HG03025 (cell line): ENCODE measurements around the gene TMEM184B.

Experiments used
- ATAC-seq: cut with Tn5 transposase; IDR thresholded peaks from one replicate; pipeline ENCODE4 v1.9.1; 2021; ENCODE audit warnings: mild to moderate bottlenecking, moderate library complexity; ENCODE audit not compliant: unreplicated experiment, low FRiP score

Gene TMEM184B

DNA sequence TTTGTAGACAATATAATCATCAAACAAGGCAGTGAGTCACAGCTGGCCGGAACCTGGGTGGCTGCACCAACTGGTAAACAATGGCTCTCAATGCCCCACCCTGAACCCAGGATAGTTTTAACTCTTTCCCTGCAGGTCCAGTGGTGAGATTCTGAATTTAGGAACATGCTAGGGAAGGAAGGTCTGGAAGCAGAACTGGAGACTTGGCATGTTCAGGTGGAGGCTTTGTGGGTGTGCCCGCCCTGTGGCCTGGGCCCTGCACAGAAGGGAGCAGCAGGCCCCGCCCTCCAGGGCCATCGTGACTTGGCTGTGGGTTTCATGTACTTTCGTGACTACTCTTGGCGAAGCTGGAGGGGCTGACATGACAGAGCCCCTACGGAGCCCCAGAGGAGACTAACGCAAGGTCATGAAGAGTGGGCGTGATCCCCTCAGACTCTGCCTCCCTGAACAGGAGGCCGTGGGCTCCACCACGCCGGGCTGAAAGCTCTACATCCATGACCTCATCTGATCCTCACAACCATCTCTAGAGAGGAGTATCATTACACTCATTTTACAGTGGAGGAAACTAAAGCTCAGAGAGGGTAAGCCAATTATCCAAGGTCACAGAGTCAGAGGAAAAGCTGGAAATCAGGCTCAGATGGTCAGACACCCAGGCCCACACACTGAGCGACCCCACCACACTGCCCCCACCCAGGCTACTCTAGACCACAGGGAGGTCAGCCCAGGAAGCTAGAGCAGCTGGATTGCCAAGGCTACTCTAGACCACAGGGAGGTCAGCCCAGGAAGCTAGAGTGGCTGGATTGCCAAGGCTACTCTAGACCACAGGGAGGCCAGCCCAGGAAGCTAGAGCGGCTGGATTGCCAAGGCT, 43.7 kb downstream of the TMEM184B start:
- no peak for ATAC-seq

DNA sequence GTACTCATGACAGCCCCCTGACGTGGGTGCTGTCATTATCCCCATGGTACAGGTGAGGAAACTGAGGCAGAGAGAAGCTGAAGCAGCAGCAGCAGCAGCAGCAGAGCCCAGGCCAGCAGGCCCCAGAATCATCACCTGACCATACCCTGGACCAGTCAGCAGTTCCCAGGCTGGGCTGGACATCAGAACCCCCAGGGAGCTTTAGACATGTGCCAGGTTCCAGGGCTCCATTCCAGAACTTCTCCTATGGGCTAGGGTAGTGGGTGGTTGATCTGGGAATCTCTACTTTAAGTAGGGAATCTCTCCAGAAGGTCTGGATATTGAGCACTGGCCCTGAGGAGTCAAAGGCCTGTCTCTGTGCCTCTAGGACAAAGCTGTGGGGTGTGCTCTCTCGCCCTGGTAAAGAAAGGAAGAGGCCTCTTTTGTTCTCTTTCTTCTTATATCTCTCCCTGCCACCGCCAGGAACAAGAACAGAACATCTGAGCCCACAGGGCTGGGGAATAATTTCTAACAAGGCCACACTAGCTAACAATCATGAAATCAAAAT, 44.4 kb downstream of the TMEM184B start:
- ATAC-seq = no peak

DNA sequence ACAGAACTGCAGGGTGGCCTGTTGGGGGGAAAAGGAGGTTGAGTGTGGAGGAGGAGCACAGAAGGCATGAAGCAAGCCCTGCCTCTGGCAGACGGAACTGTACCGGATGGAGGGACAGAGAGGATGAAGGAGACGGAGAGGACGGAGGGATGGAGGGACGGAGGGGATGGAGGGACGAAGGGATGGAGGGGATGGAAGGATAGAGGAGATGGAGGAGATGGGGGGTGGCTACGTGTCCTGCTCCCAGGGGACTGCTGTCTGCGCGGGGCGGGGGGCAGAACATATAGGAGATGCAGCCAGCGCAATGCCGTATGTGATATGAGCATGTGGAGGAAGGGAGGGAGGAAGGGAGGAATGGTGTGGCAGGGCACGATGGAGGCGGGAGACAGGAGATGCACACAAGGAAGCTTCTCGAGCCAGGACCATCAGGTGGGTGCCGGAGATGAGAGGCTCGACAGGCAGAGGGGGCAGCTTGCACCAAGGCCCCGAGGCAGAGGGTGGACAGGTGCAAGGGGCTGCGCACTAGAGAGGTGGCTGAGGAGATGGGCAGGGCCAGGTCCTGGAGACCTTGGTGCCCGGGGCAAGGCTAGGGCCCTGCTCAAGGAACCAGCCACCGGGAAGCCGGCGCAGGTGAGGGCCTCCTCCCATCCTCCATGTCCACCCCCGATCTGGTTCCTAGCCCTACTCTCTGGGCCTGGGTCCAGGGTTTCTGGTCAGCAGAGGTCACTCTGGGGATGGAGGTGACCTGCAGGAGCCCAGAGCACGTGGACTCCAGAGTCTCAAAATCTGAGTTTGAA, 45.8 kb downstream of the TMEM184B start:
- ATAC-seq = no peak

DNA sequence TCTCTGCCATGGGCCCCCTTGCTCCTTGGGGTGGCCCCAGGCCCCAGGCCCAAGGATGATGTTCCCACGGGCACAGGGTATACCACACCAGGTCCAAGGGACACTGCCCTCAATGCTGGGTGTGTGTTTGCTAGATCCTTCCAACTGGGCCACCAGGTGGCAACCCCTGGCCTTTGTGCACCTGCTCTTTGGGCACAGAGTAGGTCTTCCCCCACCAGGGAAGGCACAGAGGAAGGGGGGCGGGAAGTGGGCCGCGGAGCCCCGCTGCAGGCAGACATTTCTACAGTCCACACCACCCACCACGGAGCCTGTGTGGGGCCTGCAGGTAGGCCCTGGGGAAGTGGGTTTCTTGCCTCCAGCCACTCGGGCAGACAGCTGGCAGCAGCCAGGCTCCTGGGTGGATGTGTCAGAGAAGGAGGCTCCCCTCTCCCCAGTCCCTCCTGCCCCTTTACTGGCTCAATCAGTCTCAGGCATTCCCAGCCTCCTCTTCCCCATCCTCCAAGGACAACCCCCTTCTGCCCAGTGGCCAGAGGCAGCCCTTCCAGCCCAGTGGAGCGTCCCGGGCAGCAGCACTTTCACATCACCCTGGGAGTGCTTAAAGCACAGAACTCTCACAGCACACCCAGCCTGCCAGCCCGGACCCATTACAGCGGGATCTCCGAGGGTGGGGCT, 49.4 kb downstream of the TMEM184B start:
- no peak for ATAC-seq

DNA sequence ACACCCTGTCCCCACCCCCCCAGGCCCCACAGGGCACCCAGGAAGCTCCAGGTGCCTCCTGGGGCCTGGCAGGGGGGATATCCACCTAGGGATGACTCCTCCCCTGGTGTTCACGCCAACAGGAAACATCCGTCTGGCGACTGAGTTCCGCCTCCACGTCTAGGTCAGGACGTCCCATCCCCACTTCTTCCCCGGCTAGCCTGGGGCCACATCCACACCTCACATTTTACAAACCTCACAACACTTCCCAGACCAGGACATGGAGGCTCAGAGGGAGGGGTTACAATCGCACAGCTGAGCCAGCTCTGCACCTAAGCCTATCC, 50.1 kb downstream of the TMEM184B start:
- no peak for ATAC-seq

DNA sequence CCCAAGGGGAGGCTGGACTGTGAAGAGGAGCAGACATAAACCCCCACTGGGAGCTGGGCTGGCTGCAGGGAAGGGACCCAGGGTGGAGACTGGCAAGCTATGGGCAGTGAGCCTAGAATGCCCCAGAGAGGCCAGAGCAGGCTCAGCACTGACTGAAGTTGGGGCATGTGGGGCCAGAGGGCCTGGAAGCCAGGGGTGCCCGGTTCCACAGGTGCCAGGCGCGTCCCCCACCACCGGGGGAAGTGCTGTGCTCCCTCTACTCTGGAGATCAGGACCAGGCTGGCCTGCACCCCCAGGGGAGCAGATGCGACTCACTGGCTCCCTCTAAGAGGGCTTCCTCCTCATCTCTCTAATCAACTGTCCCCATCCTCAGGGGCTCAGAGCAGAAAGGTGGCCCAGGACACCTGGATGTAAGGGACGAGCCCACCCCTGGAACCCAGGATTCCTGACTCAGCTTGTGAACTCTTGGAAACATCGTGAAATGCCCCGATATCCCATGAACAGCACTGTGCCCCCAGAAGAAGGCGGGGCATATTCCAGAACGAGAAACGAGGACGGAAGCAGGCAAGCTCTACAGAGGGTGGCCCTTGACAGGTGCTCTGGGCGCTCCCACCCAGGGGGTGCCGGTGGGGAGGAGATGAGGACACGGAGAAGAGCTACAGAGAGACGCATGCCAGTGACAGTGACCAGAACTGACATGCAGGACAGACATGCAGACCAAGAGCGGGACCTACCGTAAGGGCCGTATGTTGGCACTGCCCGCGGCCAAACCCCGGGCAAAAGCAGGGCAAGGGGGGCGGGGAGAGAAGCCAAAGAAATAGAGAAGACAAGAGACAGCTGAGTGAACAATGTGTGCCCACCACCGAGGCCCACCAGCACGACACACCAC, 50.7 kb downstream of the TMEM184B start:
- ATAC-seq = no peak

DNA sequence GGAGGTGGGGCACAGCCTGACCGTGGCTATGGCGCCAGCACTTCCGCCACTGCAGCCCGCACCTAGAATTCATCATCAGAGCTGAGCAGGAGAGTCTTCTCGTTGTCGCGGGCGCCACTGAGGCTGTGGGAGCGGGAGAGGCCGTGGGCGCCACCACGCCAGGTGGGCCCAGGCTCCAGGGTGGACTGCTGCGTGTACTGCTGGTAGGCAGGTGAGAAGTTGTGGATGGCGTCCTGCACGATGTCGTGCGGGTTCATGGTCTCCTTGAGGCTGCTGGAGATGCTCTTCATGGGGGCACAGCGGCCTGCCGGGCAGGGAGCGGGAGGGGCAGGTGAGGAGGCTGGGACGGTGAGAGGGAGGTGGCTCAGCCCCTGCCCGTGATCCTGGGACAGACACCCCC, 51.4 kb downstream of the TMEM184B start:
- ATAC-seq = no peak

DNA sequence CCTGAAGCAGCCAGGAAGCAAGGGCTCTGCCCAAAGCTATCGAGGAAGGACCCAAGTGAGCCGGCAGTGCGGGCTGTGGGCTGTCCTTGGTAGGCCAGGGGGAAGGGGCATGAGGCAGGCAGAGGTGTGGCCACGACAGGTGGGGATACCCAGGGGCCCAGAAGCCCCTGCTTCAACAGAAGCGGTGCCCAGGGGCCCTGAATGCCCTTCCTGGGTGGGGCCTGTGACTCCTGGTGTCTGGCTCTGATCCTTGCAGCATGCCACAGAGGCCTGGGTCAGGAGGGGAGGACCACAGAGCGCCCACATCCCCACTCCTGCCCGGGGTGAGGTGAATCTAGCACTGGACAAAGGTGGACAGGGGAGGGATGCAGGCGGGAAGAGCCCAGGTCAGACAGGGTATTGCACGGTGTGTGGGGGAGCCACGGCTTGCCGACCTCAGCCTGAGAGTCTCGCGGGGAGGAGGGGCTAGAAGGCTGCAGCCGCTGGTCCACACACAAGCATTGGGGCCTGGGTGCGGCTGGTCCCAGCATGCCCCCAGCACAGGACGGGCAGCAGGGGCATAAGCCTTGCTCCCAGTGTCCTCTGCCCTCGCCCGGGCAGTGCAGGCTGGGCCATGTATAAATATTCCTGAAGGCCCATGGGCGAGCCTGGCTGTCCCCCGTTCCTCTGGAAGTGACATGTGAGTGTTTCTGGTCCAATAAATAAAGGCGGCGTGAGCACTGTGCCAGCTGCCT, 52.0 kb downstream of the TMEM184B start:
- no peak for ATAC-seq

DNA sequence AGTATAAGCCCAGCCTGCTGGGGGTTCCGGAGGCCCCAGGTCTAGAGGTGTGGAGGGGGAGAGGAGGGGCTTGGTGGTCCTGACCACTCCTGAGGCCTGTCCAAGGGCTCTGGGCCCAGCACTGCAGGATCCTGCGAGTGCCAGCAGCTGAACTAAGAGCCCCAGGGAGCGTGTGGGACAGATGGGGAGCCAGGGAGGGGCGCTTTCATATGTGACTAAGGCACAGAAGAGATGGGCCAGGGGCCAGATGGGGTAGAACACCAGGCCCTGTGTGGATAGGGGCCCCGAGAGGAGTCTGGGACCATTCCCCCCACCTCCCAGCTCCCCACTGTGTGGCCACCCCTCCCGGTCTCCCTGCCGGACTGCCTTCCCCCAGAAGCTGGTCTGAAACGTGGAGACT, 52.6 kb downstream of the TMEM184B start:
- ATAC-seq = no peak

DNA sequence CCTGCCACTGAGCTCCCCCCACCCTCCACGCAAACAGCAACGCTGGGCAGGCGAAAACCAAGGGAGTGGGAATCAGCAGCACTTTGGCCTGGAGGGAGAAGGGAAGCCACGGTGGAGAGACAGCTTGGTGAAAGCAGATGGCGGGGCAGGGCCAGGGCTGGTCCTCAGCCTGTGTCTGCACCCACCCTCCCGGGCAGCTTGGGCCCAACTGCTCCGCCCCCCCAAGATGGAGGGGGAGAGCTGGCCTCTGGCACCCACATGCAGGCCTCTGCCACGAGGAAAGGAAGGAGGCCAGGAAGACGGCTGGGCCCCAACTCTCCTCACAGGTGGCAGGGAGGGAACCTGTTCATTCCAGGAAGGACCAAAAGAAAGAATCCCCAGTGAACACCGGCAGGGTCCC, 53.2 kb downstream of the TMEM184B start:
- no peak for ATAC-seq

DNA sequence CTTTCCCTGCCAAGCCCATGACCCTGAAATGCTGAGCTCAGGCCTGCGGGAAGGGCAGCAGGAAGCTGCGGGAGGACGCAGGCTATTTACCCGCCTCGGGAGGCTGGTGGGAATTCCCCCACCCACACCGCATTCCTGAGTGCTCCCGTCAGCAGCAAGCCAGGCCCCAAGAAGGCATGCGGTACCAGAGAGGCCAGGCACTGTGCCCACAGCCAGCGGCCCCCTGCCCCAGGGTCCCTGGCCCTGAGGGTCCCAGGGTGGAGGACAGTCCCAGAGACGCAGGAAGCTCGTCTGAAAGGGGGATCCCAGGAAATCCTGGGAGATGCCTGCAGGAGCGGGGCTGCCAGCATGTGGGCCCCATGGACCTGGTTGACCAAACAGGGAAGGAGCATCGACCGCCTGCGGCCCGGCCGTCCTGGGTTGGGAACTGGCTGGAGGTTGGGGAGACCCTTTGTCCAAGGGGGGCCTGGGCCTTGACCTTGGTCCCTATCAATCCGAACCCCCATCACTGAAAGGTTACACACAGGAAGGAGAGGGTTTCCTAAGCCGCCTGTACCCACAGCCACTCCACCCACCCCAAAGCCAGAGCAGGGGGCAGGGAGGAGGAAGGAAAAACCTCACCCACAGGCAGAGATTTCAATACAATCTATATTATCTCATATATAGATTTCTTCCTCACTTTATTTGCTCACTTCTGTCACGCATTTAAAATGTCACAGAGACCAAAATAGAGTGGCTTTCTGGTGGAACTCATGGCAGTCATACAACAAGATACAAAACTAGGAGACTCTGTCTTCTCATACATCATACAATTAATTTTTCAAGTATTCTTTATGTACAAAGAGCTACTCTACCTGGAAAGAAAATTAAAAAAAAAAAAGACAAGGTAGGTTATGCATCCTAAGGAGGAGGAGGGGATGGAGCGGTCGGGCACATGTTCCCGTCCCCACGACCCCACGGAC, 53.9 kb downstream of the TMEM184B start:
- no peak for ATAC-seq

DNA sequence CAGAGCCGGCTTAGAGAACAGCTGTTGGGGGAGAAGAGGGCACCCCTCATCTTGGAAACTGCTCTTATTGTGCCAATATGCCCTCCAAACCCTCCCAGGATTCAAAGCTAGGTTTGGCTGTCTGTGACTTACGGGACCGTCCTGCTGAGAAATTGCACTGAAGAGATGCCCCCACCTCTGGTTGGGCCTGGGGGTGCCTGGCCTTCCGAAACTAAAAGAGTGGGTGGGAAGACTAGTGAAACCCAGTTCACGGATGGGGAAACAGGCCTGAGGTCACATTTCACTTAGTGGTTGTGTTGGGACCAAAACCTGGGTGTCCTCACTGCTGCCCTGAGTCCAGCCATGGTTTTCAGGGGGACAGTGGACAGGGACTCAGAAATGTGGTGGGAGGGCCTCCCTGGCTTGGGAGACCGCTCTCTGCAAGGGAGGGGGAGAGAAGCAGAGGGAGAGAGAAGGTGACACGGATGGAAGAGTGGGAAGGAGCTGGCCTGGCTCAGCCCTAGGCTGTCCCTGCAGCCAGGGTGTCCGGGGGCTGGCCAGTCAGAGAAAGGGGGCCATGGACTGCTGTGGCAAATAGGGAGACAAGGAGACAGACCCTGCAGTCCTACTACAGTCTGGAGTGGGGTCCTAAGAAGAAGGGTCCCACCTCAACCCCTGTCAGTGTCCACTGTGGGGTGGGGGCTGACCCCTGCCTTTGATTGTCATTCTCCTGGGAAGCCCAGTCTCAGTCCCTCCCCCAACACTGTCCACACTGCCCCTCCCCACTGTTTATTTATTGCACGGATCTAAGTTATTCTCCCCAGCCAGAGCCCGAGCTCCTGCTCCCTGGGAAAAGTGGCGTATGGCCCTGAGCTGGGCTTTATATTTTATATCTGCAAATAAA, 57.4 kb downstream of the TMEM184B start:
- no peak for ATAC-seq

DNA sequence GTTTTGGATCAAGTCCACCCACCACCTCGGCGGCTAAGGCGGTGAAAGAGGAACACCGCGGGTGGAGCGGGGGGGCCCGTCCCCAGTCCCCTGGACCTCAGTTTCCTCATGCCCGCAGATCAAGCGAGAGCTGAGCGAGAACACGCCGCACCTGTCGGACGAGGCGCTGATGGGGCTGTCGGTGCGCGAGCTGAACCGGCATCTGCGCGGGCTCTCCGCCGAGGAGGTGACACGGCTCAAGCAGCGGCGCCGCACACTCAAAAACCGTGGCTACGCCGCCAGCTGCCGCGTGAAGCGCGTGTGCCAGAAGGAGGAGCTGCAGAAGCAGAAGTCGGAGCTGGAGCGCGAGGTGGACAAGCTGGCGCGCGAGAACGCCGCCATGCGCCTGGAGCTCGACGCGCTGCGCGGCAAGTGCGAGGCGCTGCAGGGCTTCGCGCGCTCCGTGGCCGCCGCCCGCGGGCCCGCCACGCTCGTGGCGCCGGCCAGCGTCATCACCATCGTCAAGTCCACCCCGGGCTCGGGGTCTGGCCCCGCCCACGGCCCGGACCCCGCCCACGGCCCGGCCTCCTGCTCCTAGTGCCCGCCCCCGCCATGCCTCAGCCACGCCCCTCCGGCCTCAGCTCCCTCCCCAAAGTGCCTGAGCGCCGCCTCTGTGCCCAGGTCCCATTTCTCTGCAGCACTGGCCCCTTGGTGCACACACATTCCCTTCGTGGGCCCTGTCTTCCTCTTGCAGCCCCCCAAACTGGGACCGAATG, 58.3 kb downstream of the TMEM184B start:
- no peak for ATAC-seq

DNA sequence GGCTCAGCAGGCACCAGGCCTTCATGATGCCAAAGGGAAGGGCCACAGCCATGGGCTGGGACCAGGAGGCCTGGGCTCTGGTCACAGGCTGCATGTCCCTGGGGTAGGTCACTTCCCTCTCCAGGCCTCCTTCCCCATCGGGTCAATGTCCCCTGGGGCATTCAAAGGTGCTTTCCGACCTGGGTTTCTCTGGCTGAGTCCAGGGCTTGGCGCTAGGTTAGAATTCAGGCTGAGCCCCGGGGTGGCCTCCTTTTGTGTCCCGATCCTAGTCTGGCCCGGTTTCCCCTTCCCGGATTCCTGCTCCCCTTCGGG, 58.9 kb downstream of the TMEM184B start:
- no peak for ATAC-seq

DNA sequence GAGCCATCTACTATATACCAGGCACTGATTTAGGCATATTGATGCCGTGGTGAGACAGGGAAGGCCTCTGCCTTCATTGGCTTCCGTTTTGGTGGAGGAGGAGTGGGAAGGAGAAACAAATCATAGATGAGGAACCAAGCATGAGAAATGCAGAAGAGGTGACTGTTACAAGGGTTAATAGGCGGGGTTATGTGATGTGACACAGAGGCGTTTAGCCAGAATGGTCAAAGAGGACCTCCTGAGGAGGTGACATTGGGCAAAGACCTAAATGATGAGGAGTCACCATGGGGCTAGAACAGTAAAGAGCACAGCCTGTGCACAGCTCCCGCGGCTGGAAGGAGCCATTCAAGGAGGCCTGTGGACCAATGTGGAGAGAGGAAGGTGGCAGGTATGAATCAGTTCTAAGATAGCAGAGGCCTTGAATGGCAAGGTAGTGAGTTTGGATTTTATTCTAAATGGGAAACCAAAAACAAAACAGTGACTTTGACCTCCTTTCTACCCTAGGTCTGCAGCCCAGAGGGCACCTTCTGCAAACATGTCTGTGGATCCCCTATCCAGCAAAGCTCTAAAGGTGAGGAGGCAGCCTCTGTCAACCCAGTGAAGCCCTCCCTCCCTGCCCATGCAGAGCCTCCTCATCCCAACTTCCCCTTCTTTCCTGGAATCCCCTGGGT, 59.4 kb downstream of the TMEM184B start:
- no peak for ATAC-seq

DNA sequence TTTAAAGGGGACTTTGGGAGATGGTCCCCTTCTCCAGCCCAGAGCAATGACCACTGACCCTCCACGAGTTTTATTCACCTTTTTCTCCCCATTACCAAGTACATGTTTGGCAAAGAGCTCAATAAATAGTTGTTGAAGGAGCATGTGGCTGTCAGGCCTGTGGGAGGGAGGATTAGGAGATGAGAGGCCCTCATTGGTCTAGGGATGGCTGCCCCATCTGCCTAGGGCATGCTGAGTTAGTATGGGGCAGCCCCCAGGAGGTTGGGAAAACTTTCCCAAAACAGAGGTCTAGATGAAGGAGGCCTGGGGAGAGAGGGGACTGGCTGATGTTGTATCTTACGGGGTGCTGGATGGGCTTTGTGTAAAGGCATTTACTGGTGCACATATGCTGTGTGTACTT, 60.4 kb downstream of the TMEM184B start:
- no peak for ATAC-seq
